Left cardiac atrium (tissue), 4 donors: ENCODE data around the gene RPL27. TPM values are rescaled to one million over a fixed set of nuclear protein-coding genes. Genes with fewer than 3 reads are reported as not detected.

Source experiments
- ATAC-seq, 2 donors: fragments of 200-7000 bp; cut with Tn5 transposase; one replicate each; pipeline ENCODE4 v1.9.1; 2020; ENCODE audit warnings: mild to moderate bottlenecking in 2 of 2, moderate library complexity in 2 of 2
- DNase-seq: peaks from one replicate; pipeline ENCODE4 v3.0.0-alpha.2; 2020
- intact Hi-C, 2 donors: fragments of 100-400 bp; cut with DNase I; formaldehyde crosslinking; loops; one replicate each; pipeline versions ENCODE4 v1.14.1 to v1.15.1; 2022 to 2023
- total RNA-seq, 2 donors: library from RNA; stranded (reverse); fragmentation: NEBNext Ultra II Directional; extraction: Animal tissue kit (Norgen Biotek cat#: 25700); gene quantifications; one replicate each; pipeline ENCODE4 v1.2.1, GENCODE V29; 2021
- donor health status: DM: no; HTN: yes; CAD: no.
- donor health status: DM: no; HTN: yes; CAD: no; lungs with severe emphysema.
- donor health status: DM: yes; HTN: yes; CAD: no.
- donor health status: Dilated cardiomyopathy.

The RPL27 gene
- total RNA-seq, 2 donors from 2014 or later, result 722 to 820 TPM

GRCh38 chr17:43018008-43018853, 20.0 kb downstream of the RPL27 start:
- ATAC-seq, result no peak
- intact Hi-C loops, result no loop called here
- DNase-seq, result no peak

- intact Hi-C loops, result no loop called here
- DNase-seq (no peak), ATAC-seq (no peak)
Measured at GRCh38 chr17:43018932-43019331, 20.7 kb downstream of the RPL27 start.

GRCh38 chr17:43019418-43019817, 21.2 kb downstream of the RPL27 start:
- intact Hi-C loops, result no loop called here
- ATAC-seq (no peak), DNase-seq (no peak)

GRCh38 chr17:43020030-43020621, 21.9 kb downstream of the RPL27 start:
- ATAC-seq, result no peak
- intact Hi-C loops, result loop anchor here in 1 of 2 donors (5.0 kb wide), 1 partner anchor 152 kb away; the partner anchor contains the start of gene NBR1
- no peak for DNase-seq

GRCh38 chr17:43020789-43021740, 22.8 kb downstream of the RPL27 start:
- intact Hi-C loops, result loop anchor here in 1 of 2 donors (5.0 kb wide), 1 partner anchor 151 kb away; the partner anchor contains the start of gene NBR1
- DNase-seq, result peak; percentile 81
- ATAC-seq, result peak; percentile 35 to 40

GRCh38 chr17:43021741-43022512, 23.7 kb downstream of the RPL27 start, which contains the start of gene VAT1:
Gene VAT1, minus strand, starts transcription at chr17:43022385. Its CDS starts 63 bp downstream, at chr17:43022322.
- peak; percentile 81 to 82 for ATAC-seq
- intact Hi-C loops, result loop anchor here in 1 of 2 donors (5.0 kb wide), 1 partner anchor 150 kb away; the partner anchor contains the start of gene NBR1

GRCh38 chr17:43024407-43025289, 26.4 kb downstream of the RPL27 start, which contains the start of gene RND2:
Gene RND2, plus strand, starts transcription at chr17:43025231. Its CDS starts 117 bp downstream, at chr17:43025348.
- intact Hi-C loops, result loop anchor here in 1 of 2 donors (5.0 kb wide), 1 partner anchor 148 kb away; the partner anchor contains the start of gene NBR1
- peak; percentile 92 for DNase-seq
- ATAC-seq, result peak; percentile 71 to 73

More at GRCh38 chr17:43021741-43022512, 23.7 kb downstream of the RPL27 start, which contains the start of gene VAT1:
- DNase-seq, result peak; percentile 87

GRCh38 chr17:43025290-43025657, 27.1 kb downstream of the RPL27 start:
- DNase-seq (peak; percentile 40), ATAC-seq (no peak)
- intact Hi-C loops, result no loop called here

GRCh38 chr17:43025766-43026537, 27.7 kb downstream of the RPL27 start:
- intact Hi-C loops, result no loop called here
- DNase-seq (no peak), ATAC-seq (no peak)

GRCh38 chr17:43026595-43026994, 28.4 kb downstream of the RPL27 start:
- no peak for ATAC-seq
- intact Hi-C loops, result no loop called here
- DNase-seq, result no peak

GRCh38 chr17:43027091-43028032, 29.1 kb downstream of the RPL27 start:
- ATAC-seq, result no peak
- DNase-seq, result no peak
- intact Hi-C loops, result no loop called here

- DNase-seq, result no peak
- intact Hi-C loops, result no loop called here
- ATAC-seq, result no peak
Measured at GRCh38 chr17:43028221-43028861, 30.1 kb downstream of the RPL27 start.

GRCh38 chr17:43030137-43030767, 32.0 kb downstream of the RPL27 start:
- intact Hi-C loops, result no loop called here

GRCh38 chr17:43031666-43032065, 33.4 kb downstream of the RPL27 start:
- intact Hi-C loops, result no loop called here
- DNase-seq (no peak), ATAC-seq (no peak)

More at GRCh38 chr17:43030137-43030767, 32.0 kb downstream of the RPL27 start:
- DNase-seq, result no peak
- ATAC-seq, result no peak
